Measurements from ENCODE around the gene DNAJC3.

Gene DNAJC3

DNA sequence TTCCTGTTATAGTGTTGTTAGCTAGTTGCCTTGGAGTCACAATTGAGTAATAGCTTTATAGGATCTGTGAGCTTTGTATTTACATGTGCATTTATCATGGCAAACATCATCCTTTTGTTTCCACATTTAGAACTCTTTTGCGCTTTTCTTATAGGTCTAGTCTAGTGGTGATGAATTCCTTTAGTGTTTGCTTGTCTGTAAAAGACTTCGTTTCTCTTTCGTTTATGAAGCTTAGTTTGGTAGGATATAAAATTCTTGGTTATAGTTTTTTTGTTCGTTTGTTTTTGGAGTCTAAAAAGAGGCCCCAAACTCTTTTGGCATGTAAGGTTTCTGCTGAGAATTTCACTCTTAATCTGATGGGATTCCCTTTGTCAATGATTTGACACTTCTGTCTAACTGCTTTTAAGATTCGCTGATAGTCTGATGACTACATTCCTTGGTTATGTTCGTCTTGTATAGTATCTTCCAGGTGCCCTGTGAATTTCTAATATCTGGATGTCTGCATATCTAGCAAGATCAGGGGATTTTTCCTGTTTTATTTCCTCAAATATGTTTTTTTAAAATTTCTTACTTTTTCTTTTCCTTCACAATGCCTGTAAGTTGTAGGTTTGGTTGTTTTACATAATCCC, 20.2 kb downstream of the DNAJC3 start:
- TF ChIP-seq SIN3A (IDR thresholded peaks at IDR 0.05; ENCODE audit: borderline replicate concordance, insufficient read depth, low read length): no peak
- TF ChIP-seq, protein P1, sequence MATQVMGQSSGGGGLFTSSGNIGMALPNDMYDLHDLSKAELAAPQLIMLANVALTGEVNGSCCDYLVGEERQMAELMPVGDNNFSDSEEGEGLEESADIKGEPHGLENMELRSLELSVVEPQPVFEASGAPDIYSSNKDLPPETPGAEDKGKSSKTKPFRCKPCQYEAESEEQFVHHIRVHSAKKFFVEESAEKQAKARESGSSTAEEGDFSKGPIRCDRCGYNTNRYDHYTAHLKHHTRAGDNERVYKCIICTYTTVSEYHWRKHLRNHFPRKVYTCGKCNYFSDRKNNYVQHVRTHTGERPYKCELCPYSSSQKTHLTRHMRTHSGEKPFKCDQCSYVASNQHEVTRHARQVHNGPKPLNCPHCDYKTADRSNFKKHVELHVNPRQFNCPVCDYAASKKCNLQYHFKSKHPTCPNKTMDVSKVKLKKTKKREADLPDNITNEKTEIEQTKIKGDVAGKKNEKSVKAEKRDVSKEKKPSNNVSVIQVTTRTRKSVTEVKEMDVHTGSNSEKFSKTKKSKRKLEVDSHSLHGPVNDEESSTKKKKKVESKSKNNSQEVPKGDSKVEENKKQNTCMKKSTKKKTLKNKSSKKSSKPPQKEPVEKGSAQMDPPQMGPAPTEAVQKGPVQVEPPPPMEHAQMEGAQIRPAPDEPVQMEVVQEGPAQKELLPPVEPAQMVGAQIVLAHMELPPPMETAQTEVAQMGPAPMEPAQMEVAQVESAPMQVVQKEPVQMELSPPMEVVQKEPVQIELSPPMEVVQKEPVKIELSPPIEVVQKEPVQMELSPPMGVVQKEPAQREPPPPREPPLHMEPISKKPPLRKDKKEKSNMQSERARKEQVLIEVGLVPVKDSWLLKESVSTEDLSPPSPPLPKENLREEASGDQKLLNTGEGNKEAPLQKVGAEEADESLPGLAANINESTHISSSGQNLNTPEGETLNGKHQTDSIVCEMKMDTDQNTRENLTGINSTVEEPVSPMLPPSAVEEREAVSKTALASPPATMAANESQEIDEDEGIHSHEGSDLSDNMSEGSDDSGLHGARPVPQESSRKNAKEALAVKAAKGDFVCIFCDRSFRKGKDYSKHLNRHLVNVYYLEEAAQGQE (IDR thresholded peaks at IDR 0.05; ENCODE audit: insufficient read depth in 1 of 2, low read depth in 2 of 2, low read length in 2 of 2): no peak
- TF ChIP-seq POLR2AphosphoS5 (IDR thresholded peaks at IDR 0.05; ENCODE audit: low read depth, low read length): no peak
- TF ChIP-seq TAF1 (IDR thresholded peaks at IDR 0.05; ENCODE audit: borderline replicate concordance, insufficient read depth, low read length): no peak
- TF ChIP-seq FOXP2 (optimal IDR thresholded peaks at IDR 0.05; ENCODE audit: borderline replicate concordance, extremely low read depth, extremely low read length, insufficient read depth): no peak

DNA sequence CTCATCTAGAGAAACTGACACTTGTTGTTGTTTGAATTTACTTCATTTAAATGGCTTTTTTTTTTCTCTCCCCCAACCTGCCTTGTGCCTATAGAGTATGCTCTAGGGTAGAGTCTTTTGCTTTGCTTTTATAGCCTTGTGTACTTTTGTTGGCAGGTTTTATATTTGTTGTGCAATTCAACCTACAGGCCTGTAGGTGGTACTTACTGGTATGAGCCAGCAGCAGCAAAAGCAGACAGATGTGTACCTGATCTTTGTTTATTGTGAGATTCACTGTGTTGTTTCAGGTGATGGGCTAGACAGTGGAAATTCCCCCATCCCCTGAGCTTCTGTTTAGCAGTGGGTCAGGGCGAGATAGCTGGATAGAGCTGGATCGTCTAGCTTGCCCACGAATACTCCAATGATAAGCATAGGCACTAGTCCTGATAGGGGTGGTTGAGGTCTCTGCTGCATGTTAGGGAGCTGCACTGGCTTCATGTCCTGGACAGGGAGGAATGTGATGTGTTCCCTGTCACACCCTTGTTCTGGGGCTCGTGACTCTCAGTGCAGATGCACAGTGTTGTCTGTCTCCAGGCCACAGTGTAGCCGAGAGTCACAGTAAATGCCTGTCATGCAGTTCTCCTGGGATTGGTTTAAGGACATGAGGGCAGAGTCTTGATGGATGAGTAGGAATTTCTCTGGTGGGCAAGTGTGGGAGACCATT, 21.3 kb downstream of the DNAJC3 start:
- TF ChIP-seq FOXP2 (optimal IDR thresholded peaks at IDR 0.05; ENCODE audit: borderline replicate concordance, extremely low read depth, extremely low read length, insufficient read depth) (no peak), POLR2AphosphoS5 (IDR thresholded peaks at IDR 0.05; ENCODE audit: low read depth, low read length) (no peak), SIN3A (IDR thresholded peaks at IDR 0.05; ENCODE audit: borderline replicate concordance, insufficient read depth, low read length) (no peak), TAF1 (IDR thresholded peaks at IDR 0.05; ENCODE audit: borderline replicate concordance, insufficient read depth, low read length) (no peak)
- TF ChIP-seq, protein P1 (IDR thresholded peaks at IDR 0.05; ENCODE audit: insufficient read depth in 1 of 2, low read depth in 2 of 2, low read length in 2 of 2): no peak

DNA sequence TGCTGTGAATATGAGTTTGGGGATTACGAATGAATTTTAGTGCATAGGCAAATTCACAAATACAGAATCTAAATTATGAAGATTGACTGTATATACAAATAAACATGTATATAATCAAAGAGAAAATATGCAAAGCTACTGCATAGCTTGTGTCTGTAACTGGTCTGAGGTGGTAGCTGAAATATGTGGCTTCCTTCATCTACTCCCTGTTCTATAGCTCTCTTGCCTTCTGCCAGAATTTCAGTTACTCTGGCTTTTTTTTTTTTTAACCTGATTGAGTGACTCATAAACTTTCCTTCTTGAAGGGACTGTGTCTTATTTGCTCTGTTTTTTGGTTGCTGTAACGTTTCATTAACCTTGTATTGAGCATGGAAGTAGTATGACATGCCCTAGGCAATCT, 26.6 kb downstream of the DNAJC3 start:
- TF ChIP-seq, protein P1 (IDR thresholded peaks at IDR 0.05; ENCODE audit: insufficient read depth in 1 of 2, low read depth in 2 of 2, low read length in 2 of 2): no peak
- no peak for TF ChIP-seq POLR2AphosphoS5 (IDR thresholded peaks at IDR 0.05; ENCODE audit: low read depth, low read length)
- TF ChIP-seq TAF1 (IDR thresholded peaks at IDR 0.05; ENCODE audit: borderline replicate concordance, insufficient read depth, low read length): no peak
- TF ChIP-seq SIN3A (IDR thresholded peaks at IDR 0.05; ENCODE audit: borderline replicate concordance, insufficient read depth, low read length): no peak
- no peak for TF ChIP-seq FOXP2 (optimal IDR thresholded peaks at IDR 0.05; ENCODE audit: borderline replicate concordance, extremely low read depth, extremely low read length, insufficient read depth)

DNA sequence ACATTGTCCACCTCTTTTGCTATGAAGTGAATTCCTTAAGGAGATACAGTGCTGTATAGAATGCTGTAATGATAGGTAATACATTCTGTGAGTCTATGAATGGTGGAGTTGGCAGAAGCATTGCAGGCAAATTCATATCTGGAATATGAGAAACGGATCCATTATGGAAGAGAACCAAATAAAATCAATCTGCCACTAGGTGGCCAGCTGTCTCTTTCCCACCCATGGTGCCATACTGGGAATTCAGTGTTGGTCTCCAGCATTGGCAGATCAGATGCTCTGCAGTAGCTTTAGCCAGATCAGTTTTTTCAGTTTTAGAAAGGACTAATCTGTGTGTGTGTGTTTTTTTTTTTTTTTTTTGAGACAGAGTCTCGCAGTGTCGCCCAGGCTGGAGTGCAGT, 27.6 kb downstream of the DNAJC3 start:
- TF ChIP-seq, protein P1 (IDR thresholded peaks at IDR 0.05; ENCODE audit: insufficient read depth in 1 of 2, low read depth in 2 of 2, low read length in 2 of 2): no peak
- TF ChIP-seq TAF1 (IDR thresholded peaks at IDR 0.05; ENCODE audit: borderline replicate concordance, insufficient read depth, low read length) (no peak), FOXP2 (optimal IDR thresholded peaks at IDR 0.05; ENCODE audit: borderline replicate concordance, extremely low read depth, extremely low read length, insufficient read depth) (no peak), SIN3A (IDR thresholded peaks at IDR 0.05; ENCODE audit: borderline replicate concordance, insufficient read depth, low read length) (no peak), POLR2AphosphoS5 (IDR thresholded peaks at IDR 0.05; ENCODE audit: low read depth, low read length) (no peak)
